Measurements from ENCODE around the gene SLC22A12.
"Not testable (repeated sequence)": the region's sequence is repeated elsewhere in the genome, so short reads cannot be mapped to it uniquely, and the experiment has no call there.

SLC22A12 gene

GRCh38 chr11:64586366-64586765 lies 4.7 kb upstream of the SLC22A12 start:
- Mint-ChIP-seq H3K36me3 (ENCODE audit: low read depth) (no peaks in the 10 kb centered on the region), H3K27me3 (peaks cover 13% of the 10 kb centered on the region), H3K27ac (no peak overlapping the region), H3K9me3 (peaks cover 21% of the 10 kb centered on the region), H3K4me3 (no peak overlapping the region), H3K4me1 (ENCODE audit: low read depth) (peaks cover 7% of the 10 kb centered on the region)
- intact Hi-C loops (cut with micrococcal nuclease), result no loop called here

GRCh38 chr11:64588701-64589100 lies 2.3 kb upstream of the SLC22A12 start:
- intact Hi-C loops (cut with micrococcal nuclease), result no loop called here
- H3K36me3 Mint-ChIP-seq (ENCODE audit: low read depth), result no peaks in the 10 kb centered on the region
- peaks cover 7% of the 10 kb centered on the region for H3K4me1 Mint-ChIP-seq (ENCODE audit: low read depth)
- no peak overlapping the region for H3K27ac Mint-ChIP-seq
- H3K4me3 Mint-ChIP-seq, result no peak overlapping the region
- peaks cover 21% of the 10 kb centered on the region for H3K9me3 Mint-ChIP-seq
- H3K27me3 Mint-ChIP-seq, result peaks cover 13% of the 10 kb centered on the region

DNA sequence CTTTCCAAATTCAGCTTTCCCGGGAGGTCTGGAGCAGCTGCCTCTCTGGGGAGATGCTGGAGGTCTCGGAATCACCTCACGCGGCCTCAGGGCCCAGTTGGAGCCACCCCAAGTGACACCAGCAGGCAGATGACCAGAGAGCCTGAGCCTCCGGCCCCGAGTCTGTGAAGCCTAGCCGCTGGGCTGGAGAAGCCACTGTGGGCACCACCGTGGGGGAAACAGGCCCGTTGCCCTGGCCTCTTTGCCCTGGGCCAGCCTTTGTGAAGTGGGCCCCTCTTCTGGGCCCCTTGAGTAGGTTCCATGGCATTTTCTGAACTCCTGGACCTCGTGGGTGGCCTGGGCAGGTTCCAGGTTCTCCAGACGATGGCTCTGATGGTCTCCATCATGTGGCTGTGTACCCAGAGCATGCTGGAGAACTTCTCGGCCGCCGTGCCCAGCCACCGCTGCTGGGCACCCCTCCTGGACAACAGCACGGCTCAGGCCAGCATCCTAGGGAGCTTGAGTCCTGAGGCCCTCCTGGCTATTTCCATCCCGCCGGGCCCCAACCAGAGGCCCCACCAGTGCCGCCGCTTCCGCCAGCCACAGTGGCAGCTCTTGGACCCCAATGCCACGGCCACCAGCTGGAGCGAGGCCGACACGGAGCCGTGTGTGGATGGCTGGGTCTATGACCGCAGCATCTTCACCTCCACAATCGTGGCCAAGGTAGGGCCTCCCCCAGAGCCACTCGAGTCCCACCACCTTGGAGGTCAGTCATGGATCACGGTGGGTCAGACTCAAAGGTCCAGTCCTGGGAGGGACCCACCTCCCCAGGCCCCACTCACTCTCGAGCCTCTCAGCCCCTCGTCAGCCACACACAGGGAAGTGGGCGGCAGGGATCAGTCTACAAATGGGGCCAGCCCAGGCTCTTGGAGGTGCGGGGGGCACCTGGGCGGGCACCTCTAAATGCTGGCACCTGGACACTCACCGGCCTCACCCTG lies 525 bp downstream of the SLC22A12 start:
- Mint-ChIP-seq H3K9me3 (peaks cover 21% of the 10 kb centered on the region), H3K4me1 (ENCODE audit: low read depth) (peaks cover 2% of the 10 kb centered on the region), H3K27me3 (peaks cover 4% of the 10 kb centered on the region), H3K27ac (no peak overlapping the region), H3K4me3 (no peak overlapping the region), H3K36me3 (ENCODE audit: low read depth) (no peaks in the 10 kb centered on the region)
- intact Hi-C loops (cut with micrococcal nuclease), result no loop called here

- H3K27me3 Mint-ChIP-seq, result peaks cover 4% of the 10 kb centered on the region
- no peak overlapping the region for H3K27ac Mint-ChIP-seq
- peaks cover 21% of the 10 kb centered on the region for H3K9me3 Mint-ChIP-seq
- no peak overlapping the region for H3K4me3 Mint-ChIP-seq
- no peaks in the 10 kb centered on the region for H3K36me3 Mint-ChIP-seq (ENCODE audit: low read depth)
- no peaks in the 10 kb centered on the region for H3K4me1 Mint-ChIP-seq (ENCODE audit: low read depth)
- intact Hi-C loops (cut with micrococcal nuclease), result no loop called here
Observed at GRCh38 chr11:64592234-64592615, 1.2 kb downstream of the SLC22A12 start.

DNA sequence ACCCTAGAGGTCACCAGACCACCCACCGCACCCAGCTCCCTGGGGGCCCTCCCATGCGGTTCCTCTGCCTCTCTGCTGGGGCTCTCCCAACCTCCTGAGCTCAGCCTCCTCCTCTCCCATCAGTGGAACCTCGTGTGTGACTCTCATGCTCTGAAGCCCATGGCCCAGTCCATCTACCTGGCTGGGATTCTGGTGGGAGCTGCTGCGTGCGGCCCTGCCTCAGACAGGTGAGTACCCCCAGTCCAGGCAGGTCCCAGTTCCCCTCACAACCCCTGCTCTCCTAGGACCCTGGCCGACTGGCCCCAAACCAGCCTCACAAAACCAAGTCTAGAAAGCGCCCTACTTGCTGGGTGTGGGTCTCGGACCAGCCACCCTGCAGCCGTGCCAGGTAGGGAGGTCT lies 1.6 kb downstream of the SLC22A12 start:
- Mint-ChIP-seq H3K9me3 (peaks cover 20% of the 10 kb centered on the region), H3K4me1 (ENCODE audit: low read depth) (no peaks in the 10 kb centered on the region), H3K27ac (no peak overlapping the region), H3K4me3 (no peak overlapping the region), H3K36me3 (ENCODE audit: low read depth) (no peaks in the 10 kb centered on the region), H3K27me3 (peaks cover 5% of the 10 kb centered on the region)
- intact Hi-C loops (cut with micrococcal nuclease), result no loop called here

- intact Hi-C loops (cut with micrococcal nuclease), result no loop called here
- Mint-ChIP-seq H3K27me3 (peaks cover 5% of the 10 kb centered on the region), H3K36me3 (ENCODE audit: low read depth) (no peaks in the 10 kb centered on the region), H3K4me3 (no peak overlapping the region), H3K27ac (no peak overlapping the region), H3K9me3 (peaks cover 12% of the 10 kb centered on the region), H3K4me1 (ENCODE audit: low read depth) (no peaks in the 10 kb centered on the region)
Observed at GRCh38 chr11:64593156-64594105, 2.4 kb downstream of the SLC22A12 start.

- intact Hi-C loops (cut with micrococcal nuclease), result no loop called here
- H3K4me1 Mint-ChIP-seq (ENCODE audit: low read depth), result no peaks in the 10 kb centered on the region
- H3K27ac Mint-ChIP-seq, result no peak overlapping the region
- H3K9me3 Mint-ChIP-seq, result peaks cover 3% of the 10 kb centered on the region
- H3K27me3 Mint-ChIP-seq, result peaks cover 3% of the 10 kb centered on the region
- no peak overlapping the region for H3K4me3 Mint-ChIP-seq
- H3K36me3 Mint-ChIP-seq (ENCODE audit: low read depth), result no peaks in the 10 kb centered on the region
Observed at GRCh38 chr11:64594159-64594939, 3.3 kb downstream of the SLC22A12 start.

DNA sequence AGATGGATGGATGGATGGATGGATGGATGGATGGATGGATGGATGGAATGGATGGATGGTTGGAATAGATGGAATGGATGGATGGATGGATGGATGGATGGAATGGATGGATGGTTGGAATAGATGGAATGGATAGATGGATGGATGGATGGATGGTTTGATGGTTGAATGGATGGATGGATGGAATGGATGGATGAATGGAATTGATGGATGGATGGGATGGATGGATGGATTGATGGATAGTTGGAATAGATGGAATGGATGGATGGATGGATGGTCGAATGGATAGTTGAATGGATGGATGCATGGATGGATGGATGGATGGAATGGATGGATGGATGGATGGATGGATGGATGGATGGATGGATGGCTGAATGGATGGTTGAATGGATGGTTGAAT lies 4.9 kb downstream of the SLC22A12 start:
- H3K27ac Mint-ChIP-seq; H3K27me3 Mint-ChIP-seq; H3K9me3 Mint-ChIP-seq; intact Hi-C loops (cut with micrococcal nuclease); H3K4me3 Mint-ChIP-seq; H3K36me3 Mint-ChIP-seq (ENCODE audit: low read depth); H3K4me1 Mint-ChIP-seq (ENCODE audit: low read depth): not testable (repeated sequence)

DNA sequence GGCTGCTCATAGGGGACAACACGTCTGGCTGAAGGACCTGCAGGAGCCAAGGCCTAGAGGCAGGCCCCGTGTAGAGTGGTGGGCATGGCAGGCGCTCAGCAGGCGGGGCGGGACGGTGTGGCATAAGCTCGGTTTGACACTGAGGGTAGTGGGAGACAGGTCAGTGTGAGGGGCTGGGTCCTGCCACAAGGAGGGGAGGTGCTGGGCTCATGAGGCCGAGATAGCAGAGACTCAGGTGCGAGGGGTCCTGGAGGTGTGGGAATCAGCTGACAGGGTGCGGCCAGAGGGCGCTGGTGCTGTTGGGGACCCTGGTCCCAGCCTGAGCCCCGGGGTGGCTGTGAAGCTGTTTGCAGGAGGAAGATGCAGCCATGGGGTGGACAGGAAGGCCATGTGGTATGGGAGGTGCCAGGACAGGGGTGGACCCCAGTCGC lies 6.7 kb downstream of the SLC22A12 start:
- intact Hi-C loops (cut with micrococcal nuclease), result no loop called here
- Mint-ChIP-seq H3K4me3 (no peak overlapping the region), H3K36me3 (ENCODE audit: low read depth) (no peaks in the 10 kb centered on the region), H3K9me3 (no peaks in the 10 kb centered on the region), H3K4me1 (ENCODE audit: low read depth) (no peaks in the 10 kb centered on the region), H3K27ac (no peak overlapping the region), H3K27me3 (peaks cover 2% of the 10 kb centered on the region)

- no peak overlapping the region for H3K4me3 Mint-ChIP-seq
- H3K9me3 Mint-ChIP-seq, result no peaks in the 10 kb centered on the region
- peaks cover 2% of the 10 kb centered on the region for H3K27me3 Mint-ChIP-seq
- intact Hi-C loops (cut with micrococcal nuclease), result no loop called here
- H3K27ac Mint-ChIP-seq, result no peak overlapping the region
- H3K4me1 Mint-ChIP-seq (ENCODE audit: low read depth), result no peaks in the 10 kb centered on the region
- H3K36me3 Mint-ChIP-seq (ENCODE audit: low read depth), result no peaks in the 10 kb centered on the region
Observed at GRCh38 chr11:64598106-64598796, 7.2 kb downstream of the SLC22A12 start.

- intact Hi-C loops (cut with micrococcal nuclease), result no loop called here
- Mint-ChIP-seq H3K4me3 (no peak overlapping the region), H3K9me3 (no peaks in the 10 kb centered on the region), H3K27ac (no peak overlapping the region), H3K27me3 (peaks cover 2% of the 10 kb centered on the region), H3K36me3 (ENCODE audit: low read depth) (no peaks in the 10 kb centered on the region), H3K4me1 (ENCODE audit: low read depth) (no peaks in the 10 kb centered on the region)
Observed at GRCh38 chr11:64598797-64599697, 8.0 kb downstream of the SLC22A12 start.

GRCh38 chr11:64599698-64600211 lies 8.7 kb downstream of the SLC22A12 start:
- intact Hi-C loops (cut with micrococcal nuclease), result no loop called here
- peaks cover 1% of the 10 kb centered on the region for H3K4me1 Mint-ChIP-seq (ENCODE audit: low read depth)
- H3K9me3 Mint-ChIP-seq, result no peaks in the 10 kb centered on the region
- H3K27ac Mint-ChIP-seq, result no peak overlapping the region
- H3K4me3 Mint-ChIP-seq, result no peak overlapping the region
- peaks cover 5% of the 10 kb centered on the region for H3K27me3 Mint-ChIP-seq
- H3K36me3 Mint-ChIP-seq (ENCODE audit: low read depth), result no peaks in the 10 kb centered on the region
